Globus pallidus (tissue), 1 donor: ENCODE data around the gene LSP1.
"Not testable (repeated sequence)": the region's sequence is repeated elsewhere in the genome, so short reads cannot be mapped to it uniquely, and the experiment has no call there.

ENCODE experiments used
- DNase-seq: peaks from one replicate; pipeline ENCODE4 v3.0.0-alpha.2; 2015; ENCODE audit warnings: low spot score

The LSP1 gene

GRCh38 chr11:1852877-1853276 is at the start of gene LSP1:
TSS of gene LSP1 (plus strand) at chr11:1853084. CDS start at chr11:1853145, 61 bp downstream.
- no peak for DNase-seq

- no peak for DNase-seq
Measured at GRCh38 chr11:1803246-1803645, 49.6 kb upstream of the LSP1 start.

- DNase-seq = not testable (repeated sequence)
Measured at GRCh38 chr11:1803835-1804519, 48.9 kb upstream of the LSP1 start.

- no peak for DNase-seq
Measured at GRCh38 chr11:1805525-1805924, 47.4 kb upstream of the LSP1 start.

GRCh38 chr11:1807264-1807995 is 45.5 kb upstream of the LSP1 start:
- no peak for DNase-seq

GRCh38 chr11:1810761-1811160 is 42.1 kb upstream of the LSP1 start:
- no peak for DNase-seq

GRCh38 chr11:1812274-1812673 is 40.6 kb upstream of the LSP1 start:
- no peak for DNase-seq

- DNase-seq = no peak
Measured at GRCh38 chr11:1812801-1813200, 40.1 kb upstream of the LSP1 start.

GRCh38 chr11:1813356-1813755 is 39.5 kb upstream of the LSP1 start:
- not testable (repeated sequence) for DNase-seq

- no peak for DNase-seq
Measured at GRCh38 chr11:1814691-1815090, 38.2 kb upstream of the LSP1 start.

GRCh38 chr11:1815311-1815710 is 37.6 kb upstream of the LSP1 start:
- DNase-seq = no peak

- DNase-seq = no peak
Measured at GRCh38 chr11:1815751-1816150, 37.1 kb upstream of the LSP1 start.

GRCh38 chr11:1817000-1817399 is 35.9 kb upstream of the LSP1 start:
- no peak for DNase-seq

GRCh38 chr11:1817511-1817910 is 35.4 kb upstream of the LSP1 start:
- no peak for DNase-seq

GRCh38 chr11:1819074-1819473 is 33.8 kb upstream of the LSP1 start:
- no peak for DNase-seq

GRCh38 chr11:1820463-1821325 is 32.2 kb upstream of the LSP1 start:
- DNase-seq = no peak

GRCh38 chr11:1821562-1821961 is 31.3 kb upstream of the LSP1 start:
- no peak for DNase-seq

- no peak for DNase-seq
Measured at GRCh38 chr11:1822648-1823375, 30.1 kb upstream of the LSP1 start.

- no peak for DNase-seq
Measured at GRCh38 chr11:1823376-1824220, 29.3 kb upstream of the LSP1 start.

GRCh38 chr11:1824221-1825038 is 28.5 kb upstream of the LSP1 start:
- no peak for DNase-seq
